ENCODE measurements around the gene ANXA2.
"Not testable (repeated sequence)": the region's sequence is repeated elsewhere in the genome, so short reads cannot be mapped to it uniquely, and the experiment has no call there.

ANXA2 gene

DNA sequence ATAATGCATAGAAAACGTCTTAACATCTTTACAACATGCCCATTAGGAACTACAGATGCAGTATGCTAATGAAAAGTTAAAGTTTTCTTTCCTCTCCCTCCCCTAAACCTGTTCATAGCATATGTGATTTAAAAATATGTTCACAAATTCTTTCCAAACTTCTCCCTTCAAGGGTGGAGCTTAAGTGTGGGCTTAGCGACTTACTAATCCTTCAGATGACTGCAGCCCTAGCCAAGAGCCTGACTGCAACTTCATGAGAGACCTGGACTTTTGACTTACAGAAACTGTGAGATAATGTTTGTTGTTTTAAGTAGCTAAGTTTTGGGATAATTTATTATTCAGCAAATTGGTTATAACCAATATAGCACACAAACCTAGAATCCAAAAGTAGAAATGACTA is 22.0 kb upstream of the ANXA2 start:
- Histone ChIP-seq H3K4me1 (ENCODE audit: control extremely low read depth in 1 of 4, control insufficient read depth in 4 of 4, insufficient read depth in 4 of 4, low read length in 3 of 4) (peaks cover 0 to 14% (median 2%) of the 10 kb centered on the region in 4 experiments), H3K27me3 (replicated peaks in 2 of 5; ENCODE audit: control insufficient read depth in 4 of 5, insufficient read depth in 5 of 5, low read length in 4 of 5) (no peaks in the 10 kb centered on the region), H3K9me3 (ENCODE audit: control extremely low read depth in 1 of 5, control insufficient read depth in 4 of 5, insufficient read depth in 2 of 5, low read depth in 1 of 5, low read length in 4 of 5) (no peaks in the 10 kb centered on the region), H3K36me3 (ENCODE audit: control insufficient read depth in 4 of 4, insufficient read depth in 4 of 4, low read length in 3 of 4) (peaks cover 0 to 14% (median 4%) of the 10 kb centered on the region in 4 experiments), H3K27ac (ENCODE audit: insufficient read depth in 1 of 2, low read depth in 1 of 2, low read length in 2 of 2, poor library complexity in 1 of 2, severe bottlenecking in 2 of 2) (no peak overlapping the region), H3K4me3 (ENCODE audit: control insufficient read depth in 1 of 7, extremely low read depth in 1 of 7, insufficient read depth in 4 of 7, low read depth in 2 of 7, low read length in 6 of 7) (no peak overlapping the region)
- DNase-seq = no peak
- 100% methylated on average over 2 of the region's 2 CpGs for WGBS (ENCODE audit: insufficient coverage)
- ChIA-PET CTCF (no interaction called here), POLR2A (no interaction called here)

GRCh38 chr15:60418096-60418495 is 20.3 kb upstream of the ANXA2 start:
- ChIA-PET CTCF (interaction anchor here (0.8 to 1.8 kb wide), 3 partner anchors 12 to 58 kb away, joined by 3 to 6 read pairs (median 4); no protein-coding TSS in a partner anchor), POLR2A (no interaction called here)
- Histone ChIP-seq H3K4me3 (ENCODE audit: control insufficient read depth in 1 of 7, extremely low read depth in 1 of 7, insufficient read depth in 4 of 7, low read depth in 2 of 7, low read length in 6 of 7) (no peak overlapping the region), H3K36me3 (ENCODE audit: control insufficient read depth in 4 of 4, insufficient read depth in 4 of 4, low read length in 3 of 4) (peaks cover 0 to 14% (median 3%) of the 10 kb centered on the region in 4 experiments), H3K4me1 (ENCODE audit: control extremely low read depth in 1 of 4, control insufficient read depth in 4 of 4, insufficient read depth in 4 of 4, low read length in 3 of 4) (no peaks in the 10 kb centered on the region), H3K9me3 (ENCODE audit: control extremely low read depth in 1 of 5, control insufficient read depth in 4 of 5, insufficient read depth in 2 of 5, low read depth in 1 of 5, low read length in 4 of 5) (no peaks in the 10 kb centered on the region), H3K27ac (ENCODE audit: insufficient read depth in 1 of 2, low read depth in 1 of 2, low read length in 2 of 2, poor library complexity in 1 of 2, severe bottlenecking in 2 of 2) (no peak overlapping the region), H3K27me3 (replicated peaks in 2 of 5; ENCODE audit: control insufficient read depth in 4 of 5, insufficient read depth in 5 of 5, low read length in 4 of 5) (no peaks in the 10 kb centered on the region)
- 87% methylated on average over 3 of the region's 3 CpGs for WGBS (ENCODE audit: insufficient coverage)
- DNase-seq = no peak

DNA sequence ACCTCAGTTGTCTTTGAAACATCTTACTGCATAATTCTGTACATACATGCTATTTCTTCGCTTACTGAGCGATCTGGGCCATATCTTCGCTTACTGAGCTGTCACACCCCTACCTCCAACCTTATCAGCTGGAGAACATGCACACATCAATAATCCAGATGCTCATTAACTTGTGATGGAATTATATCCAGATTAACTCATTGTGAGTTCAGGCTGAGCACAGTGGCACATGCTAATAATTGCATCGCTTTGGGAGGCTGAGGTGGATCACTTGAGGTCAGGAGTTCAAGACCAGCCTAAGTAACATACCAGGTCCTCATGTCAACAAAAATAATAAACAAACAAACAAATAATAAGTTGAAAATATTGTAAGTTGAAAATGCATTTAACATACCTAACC is 19.3 kb upstream of the ANXA2 start:
- CTCF ChIA-PET = interaction anchor here (1.3 kb wide), 1 partner anchor 13 kb away, joined by 4 read pairs; no protein-coding TSS in a partner anchor
- Histone ChIP-seq H3K9me3 (ENCODE audit: control extremely low read depth in 1 of 5, control insufficient read depth in 4 of 5, insufficient read depth in 2 of 5, low read depth in 1 of 5, low read length in 4 of 5) (no peaks in the 10 kb centered on the region), H3K27ac (ENCODE audit: insufficient read depth in 1 of 2, low read depth in 1 of 2, low read length in 2 of 2, poor library complexity in 1 of 2, severe bottlenecking in 2 of 2) (no peak overlapping the region), H3K4me1 (ENCODE audit: control extremely low read depth in 1 of 4, control insufficient read depth in 4 of 4, insufficient read depth in 4 of 4, low read length in 3 of 4) (no peaks in the 10 kb centered on the region), H3K4me3 (ENCODE audit: control insufficient read depth in 1 of 7, extremely low read depth in 1 of 7, insufficient read depth in 4 of 7, low read depth in 2 of 7, low read length in 6 of 7) (no peak overlapping the region), H3K36me3 (ENCODE audit: control insufficient read depth in 4 of 4, insufficient read depth in 4 of 4, low read length in 3 of 4) (peaks cover 0 to 7% (median under 1%) of the 10 kb centered on the region in 4 experiments), H3K27me3 (replicated peaks in 2 of 5; ENCODE audit: control insufficient read depth in 4 of 5, insufficient read depth in 5 of 5, low read length in 4 of 5) (no peaks in the 10 kb centered on the region)
- no peak for DNase-seq
- 100% methylated on average over 3 of the region's 4 CpGs for WGBS (ENCODE audit: insufficient coverage)
- POLR2A ChIA-PET = no interaction called here

- DNase-seq = no peak
- Histone ChIP-seq H3K9me3 (ENCODE audit: control extremely low read depth in 1 of 5, control insufficient read depth in 4 of 5, insufficient read depth in 2 of 5, low read depth in 1 of 5, low read length in 4 of 5) (no peaks in the 10 kb centered on the region), H3K27me3 (replicated peaks in 2 of 5; ENCODE audit: control insufficient read depth in 4 of 5, insufficient read depth in 5 of 5, low read length in 4 of 5) (no peaks in the 10 kb centered on the region), H3K27ac (ENCODE audit: insufficient read depth in 1 of 2, low read depth in 1 of 2, low read length in 2 of 2, poor library complexity in 1 of 2, severe bottlenecking in 2 of 2) (no peak overlapping the region), H3K4me3 (ENCODE audit: control insufficient read depth in 1 of 7, extremely low read depth in 1 of 7, insufficient read depth in 4 of 7, low read depth in 2 of 7, low read length in 6 of 7) (no peak overlapping the region), H3K4me1 (ENCODE audit: control extremely low read depth in 1 of 4, control insufficient read depth in 4 of 4, insufficient read depth in 4 of 4, low read length in 3 of 4) (no peaks in the 10 kb centered on the region), H3K36me3 (ENCODE audit: control insufficient read depth in 4 of 4, insufficient read depth in 4 of 4, low read length in 3 of 4) (peaks cover 0 to 5% (median 0%) of the 10 kb centered on the region in 4 experiments)
- 100% methylated on average over 2 of the region's 3 CpGs for WGBS (ENCODE audit: insufficient coverage)
- POLR2A ChIA-PET = no interaction called here
- CTCF ChIA-PET = no interaction called here
Observed at GRCh38 chr15:60416484-60416883, 18.7 kb upstream of the ANXA2 start.

DNA sequence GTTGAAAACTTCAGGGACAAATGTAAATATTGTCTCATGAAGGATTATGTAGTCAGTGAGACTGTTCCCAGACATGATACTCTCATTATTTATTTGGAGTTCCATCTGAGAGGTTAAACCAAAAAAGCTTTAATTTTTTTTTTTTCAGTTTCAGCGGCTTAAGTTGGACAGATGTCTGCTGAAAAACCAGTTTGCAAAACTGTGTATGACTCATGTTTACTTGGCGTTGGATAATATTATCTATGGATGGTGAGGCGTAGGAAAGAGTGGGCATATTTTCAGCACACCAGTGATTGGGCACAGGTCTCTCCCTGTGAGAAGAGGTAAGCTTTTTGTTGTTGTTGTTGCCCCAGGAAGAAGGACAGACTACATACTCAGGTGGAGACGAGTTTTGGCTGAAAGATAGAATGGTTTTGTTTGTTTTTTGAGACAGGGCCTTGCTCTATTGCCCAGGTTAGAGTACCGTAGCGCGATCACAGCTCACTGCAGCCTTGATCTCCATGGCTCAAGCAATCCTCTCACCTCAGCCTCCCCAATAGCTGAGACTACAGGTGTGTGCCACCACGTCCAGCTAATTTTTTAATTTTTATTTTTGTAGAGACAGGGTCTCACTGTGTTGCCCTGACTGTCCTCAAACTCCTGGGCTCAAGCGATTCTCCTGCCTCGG is 16.4 kb upstream of the ANXA2 start:
- Histone ChIP-seq H3K4me3 (ENCODE audit: control insufficient read depth in 1 of 7, extremely low read depth in 1 of 7, insufficient read depth in 4 of 7, low read depth in 2 of 7, low read length in 6 of 7) (no peak overlapping the region), H3K27ac (ENCODE audit: insufficient read depth in 1 of 2, low read depth in 1 of 2, low read length in 2 of 2, poor library complexity in 1 of 2, severe bottlenecking in 2 of 2) (no peak overlapping the region), H3K36me3 (ENCODE audit: control insufficient read depth in 4 of 4, insufficient read depth in 4 of 4, low read length in 3 of 4) (no peaks in the 10 kb centered on the region), H3K9me3 (ENCODE audit: control extremely low read depth in 1 of 5, control insufficient read depth in 4 of 5, insufficient read depth in 2 of 5, low read depth in 1 of 5, low read length in 4 of 5) (no peaks in the 10 kb centered on the region), H3K27me3 (replicated peaks in 2 of 5; ENCODE audit: control insufficient read depth in 4 of 5, insufficient read depth in 5 of 5, low read length in 4 of 5) (no peaks in the 10 kb centered on the region), H3K4me1 (ENCODE audit: control extremely low read depth in 1 of 4, control insufficient read depth in 4 of 4, insufficient read depth in 4 of 4, low read length in 3 of 4) (peaks cover 0 to 1% (median 0%) of the 10 kb centered on the region in 4 experiments)
- WGBS (ENCODE audit: insufficient coverage) = 88% methylated on average over 10 of the region's 10 CpGs
- ChIA-PET CTCF (interaction anchor here (1.2 kb wide), 1 partner anchor 16 kb away, joined by 5 read pairs; no protein-coding TSS in a partner anchor), POLR2A (no interaction called here)
- DNase-seq = no peak

GRCh38 chr15:60413231-60413824 is 15.5 kb upstream of the ANXA2 start:
- H3K4me3 ChIP-seq (ENCODE audit: control insufficient read depth in 1 of 7, extremely low read depth in 1 of 7, insufficient read depth in 4 of 7, low read depth in 2 of 7, low read length in 6 of 7) = no peak overlapping the region
- 80% methylated on average over 5 of the region's 9 CpGs for WGBS (ENCODE audit: insufficient coverage)
- H3K4me1 ChIP-seq (ENCODE audit: control extremely low read depth in 1 of 4, control insufficient read depth in 4 of 4, insufficient read depth in 4 of 4, low read length in 3 of 4) = peaks cover 0 to 4% (median 3%) of the 10 kb centered on the region in 4 experiments
- CTCF ChIA-PET = no interaction called here
- H3K36me3 ChIP-seq (ENCODE audit: control insufficient read depth in 4 of 4, insufficient read depth in 4 of 4, low read length in 3 of 4) = no peaks in the 10 kb centered on the region
- H3K27me3 ChIP-seq (replicated peaks in 2 of 5; ENCODE audit: control insufficient read depth in 4 of 5, insufficient read depth in 5 of 5, low read length in 4 of 5) = no peaks in the 10 kb centered on the region
- no peaks in the 10 kb centered on the region for H3K9me3 ChIP-seq (ENCODE audit: control extremely low read depth in 1 of 5, control insufficient read depth in 4 of 5, insufficient read depth in 2 of 5, low read depth in 1 of 5, low read length in 4 of 5)
- POLR2A ChIA-PET = no interaction called here
- no peak for DNase-seq
- H3K27ac ChIP-seq (ENCODE audit: insufficient read depth in 1 of 2, low read depth in 1 of 2, low read length in 2 of 2, poor library complexity in 1 of 2, severe bottlenecking in 2 of 2) = no peak overlapping the region

DNA sequence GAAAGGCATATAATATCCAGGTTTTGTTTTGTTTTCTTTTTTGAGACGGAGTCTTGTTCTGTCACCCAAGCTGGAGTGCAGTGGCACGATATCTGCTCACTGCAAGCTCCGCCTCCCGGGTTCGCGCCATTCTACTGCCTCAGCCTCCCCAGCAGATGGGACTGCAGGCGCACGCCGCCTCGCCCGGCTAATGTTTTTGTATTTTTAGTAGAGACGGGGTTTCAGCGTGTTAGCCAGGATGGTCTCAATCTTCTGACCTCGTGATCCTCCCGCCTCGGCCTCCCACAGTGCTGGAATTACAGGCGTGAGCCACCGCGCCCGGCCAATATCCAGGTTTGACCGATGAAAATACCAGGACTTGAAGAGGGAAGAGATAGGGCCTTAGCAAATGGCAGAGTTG is 15.0 kb upstream of the ANXA2 start:
- H3K9me3 ChIP-seq (ENCODE audit: control extremely low read depth in 1 of 5, control insufficient read depth in 4 of 5, insufficient read depth in 2 of 5, low read depth in 1 of 5, low read length in 4 of 5); H3K27me3 ChIP-seq (replicated peaks in 2 of 5; ENCODE audit: control insufficient read depth in 4 of 5, insufficient read depth in 5 of 5, low read length in 4 of 5); DNase-seq; CTCF ChIA-PET; H3K27ac ChIP-seq (ENCODE audit: insufficient read depth in 1 of 2, low read depth in 1 of 2, low read length in 2 of 2, poor library complexity in 1 of 2, severe bottlenecking in 2 of 2); H3K4me1 ChIP-seq (ENCODE audit: control extremely low read depth in 1 of 4, control insufficient read depth in 4 of 4, insufficient read depth in 4 of 4, low read length in 3 of 4); H3K4me3 ChIP-seq (ENCODE audit: control insufficient read depth in 1 of 7, extremely low read depth in 1 of 7, insufficient read depth in 4 of 7, low read depth in 2 of 7, low read length in 6 of 7); H3K36me3 ChIP-seq (ENCODE audit: control insufficient read depth in 4 of 4, insufficient read depth in 4 of 4, low read length in 3 of 4); POLR2A ChIA-PET: not testable (repeated sequence)
- WGBS (ENCODE audit: insufficient coverage) = 98% methylated on average over 20 of the region's 21 CpGs

Measured in common myeloid progenitor, CD34-positive (primary cell).